ENCODE measurements around the gene SLC16A8.

The SLC16A8 gene

GRCh38 chr22:38030311-38031133, 53.5 kb downstream of the SLC16A8 start:
- DNase-seq (ENCODE audit: low read depth in 2 of 2) = no peak

- no peak for DNase-seq (ENCODE audit: low read depth in 2 of 2)
Observed at GRCh38 chr22:38029901-38030300, 54.1 kb downstream of the SLC16A8 start.

GRCh38 chr22:38029370-38029769, 54.6 kb downstream of the SLC16A8 start:
- DNase-seq (ENCODE audit: low read depth in 2 of 2) = no peak

GRCh38 chr22:38028344-38029130, 55.4 kb downstream of the SLC16A8 start:
- DNase-seq (ENCODE audit: low read depth in 2 of 2) = no peak
